HCT116 (cell line): ENCODE data around the gene DYNC2LI1.

ENCODE experiments used
- CTCF ChIP-seq, 3 experiments: fragments of 200-600 bp in 1 of 3; sonication (generic) in 1 of 3; IDR thresholded peaks in 2 of 3; conservative IDR thresholded peaks in 1 of 3; 2 replicates each; pipeline ENCODE4 v1.5.1; 2012 to 2017; ENCODE audit warnings: low read depth in 2 of 3, low read length in 2 of 3, antibody characterized with exemption in 1 of 3, borderline replicate concordance in 1 of 3, control low read depth in 1 of 3, mild to moderate bottlenecking in 1 of 3, mixed read lengths in 1 of 3, mixed run types in 1 of 3, moderate library complexity in 1 of 3; ENCODE audit not compliant: insufficient read depth in 1 of 3
- JUND ChIP-seq: IDR thresholded peaks from 2 replicates; pipeline ENCODE4 v1.6.1; 2012
- POLR2A ChIP-seq: IDR thresholded peaks from 2 replicates; pipeline ENCODE4 v1.7.0; 2011; ENCODE audit warnings: borderline replicate concordance; ENCODE audit not compliant: insufficient read depth, insufficient read length; ENCODE audit errors: extremely low read depth
- POLR2AphosphoS5 ChIP-seq: IDR thresholded peaks from 2 replicates; pipeline ENCODE4 v1.6.1; 2011; ENCODE audit warnings: mild to moderate bottlenecking, low read depth, low read length, moderate library complexity
- REST ChIP-seq: IDR thresholded peaks from 2 replicates; pipeline ENCODE4 v1.6.1; 2012; ENCODE audit warnings: low read depth

- TF ChIP-seq CTCF (IDR thresholded peaks at IDR 0.05 in 2 of 3, conservative IDR thresholded peaks at IDR 0.05 in 1 of 3; ENCODE audit: borderline replicate concordance in 1 of 3, insufficient read depth in 1 of 3, low read depth in 2 of 3, low read length in 2 of 3) (no peak), REST (no peak), POLR2AphosphoS5 (no peak), POLR2A (no peak), JUND (no peak)
These were observed 69.0 kb downstream of the DYNC2LI1 start for GRCh38 chr2:43842866-43843226.
